ENCODE data around the gene SRPK1. TPM values are rescaled to one million over a fixed set of nuclear protein-coding genes. Genes with fewer than 3 reads are reported as not detected.

The SRPK1 gene
- total and polyA plus RNA-seq, 10 of the 15 experiments (the other 5 are each of a cell fraction or from before 2014, with no cell fraction given), result 47.4 to 112 (median 85.8) TPM

GRCh38 chr6:35874730-35875129 is 46.2 kb downstream of the SRPK1 start:
- no peak for DNase-seq (ENCODE audit: low read depth, low spot score)
- ChIA-PET CTCF (interaction anchor here (0.6 kb wide), 1 partner anchor 1301 kb away, joined by 4 read pairs; no protein-coding TSS in a partner anchor), RAD21 (ENCODE audit: unreplicated experiment) (no interaction called here), SMC1A (ENCODE audit: uncharacterized antibody, unreplicated experiment) (interaction anchor here (1.4 kb wide), 1 partner anchor 11 kb away, joined by 5 read pairs; no protein-coding TSS in a partner anchor), POLR2A (interaction anchor here (0.6 kb wide), 1 partner anchor 454 kb away, joined by 3 read pairs; no protein-coding TSS in a partner anchor)
- Histone ChIP-seq H3K9ac (ENCODE audit: control insufficient read depth, insufficient read depth, low read length) (no peak overlapping the region), H3K27ac (ENCODE audit: control insufficient read depth, insufficient read depth) (no peak overlapping the region), H3K4me1 (ENCODE audit: control insufficient read depth, insufficient read depth, low read length) (no peaks in the 10 kb centered on the region), H3K4me3 (no peak overlapping the region), H2AFZ (ENCODE audit: control insufficient read depth, low read depth, low read length) (no peak overlapping the region), H4K20me1 (ENCODE audit: control insufficient read depth, insufficient read depth) (no peaks in the 10 kb centered on the region), H3K79me2 (ENCODE audit: control insufficient read depth, insufficient read depth, low read length) (no peaks in the 10 kb centered on the region), H3K36me3 (ENCODE audit: control insufficient read depth in 2 of 2, insufficient read depth in 2 of 2, low read length in 1 of 2) (peaks cover 0 to 10% of the 10 kb centered on the region in 2 experiments; a peak in 3 of 4 replicates), H3K9me3 (replicated peaks; ENCODE audit: control insufficient read depth, insufficient read depth, low read length) (no peaks in the 10 kb centered on the region), H3K27me3 (replicated peaks in 1 of 2; ENCODE audit: control insufficient read depth in 2 of 2, insufficient read depth in 2 of 2, low read length in 1 of 2) (no peaks in the 10 kb centered on the region), H3K4me2 (ENCODE audit: control insufficient read depth, insufficient read depth) (no peak overlapping the region)
- intact Hi-C loops (cut with micrococcal nuclease; ENCODE audit: unreplicated experiment) (no loop called here), in situ Hi-C loops (cut with MboI) (no loop called here)
- no TSS peak for BruUV-seq (replicated peaks)
- no peak for TF ChIP-seq E4F1 (IDR thresholded peaks at IDR 0.05; ENCODE audit: borderline replicate concordance, partially characterized antibody)
- ATAC-seq, result no peak
- 50% methylated on average over 1 of the region's 1 CpG for WGBS (ENCODE audit: insufficient coverage, insufficient replicate concordance, low lambda C conversion rate, missing lambda C conversion rate)
- no peak for FAIRE-seq

GRCh38 chr6:35859367-35859766 is 61.5 kb downstream of the SRPK1 start:
- Histone ChIP-seq H3K4me2 (ENCODE audit: control insufficient read depth, insufficient read depth) (no peak overlapping the region), H3K9ac (ENCODE audit: control insufficient read depth, insufficient read depth, low read length) (no peak overlapping the region), H3K27me3 (replicated peaks in 1 of 2; ENCODE audit: control insufficient read depth in 2 of 2, insufficient read depth in 2 of 2, low read length in 1 of 2) (no peaks in the 10 kb centered on the region), H3K9me3 (replicated peaks; ENCODE audit: control insufficient read depth, insufficient read depth, low read length) (no peaks in the 10 kb centered on the region), H4K20me1 (ENCODE audit: control insufficient read depth, insufficient read depth) (no peaks in the 10 kb centered on the region), H3K79me2 (ENCODE audit: control insufficient read depth, insufficient read depth, low read length) (no peaks in the 10 kb centered on the region), H3K27ac (ENCODE audit: control insufficient read depth, insufficient read depth) (no peak overlapping the region), H3K4me3 (no peak overlapping the region), H3K4me1 (ENCODE audit: control insufficient read depth, insufficient read depth, low read length) (no peaks in the 10 kb centered on the region), H2AFZ (ENCODE audit: control insufficient read depth, low read depth, low read length) (no peak overlapping the region), H3K36me3 (ENCODE audit: control insufficient read depth in 2 of 2, insufficient read depth in 2 of 2, low read length in 1 of 2) (peaks cover 11 to 15% of the 10 kb centered on the region in 2 experiments; a peak in 3 of 4 replicates)
- intact Hi-C loops (cut with micrococcal nuclease; ENCODE audit: unreplicated experiment) (no loop called here), in situ Hi-C loops (cut with MboI) (no loop called here)
- ChIA-PET SMC1A (ENCODE audit: uncharacterized antibody, unreplicated experiment) (no interaction called here), POLR2A (no interaction called here), RAD21 (ENCODE audit: unreplicated experiment) (no interaction called here), CTCF (no interaction called here)
- BruUV-seq (replicated peaks), result no TSS peak
- WGBS (ENCODE audit: insufficient coverage, insufficient replicate concordance, low lambda C conversion rate, missing lambda C conversion rate), result 95% methylated on average over 4 of the region's 4 CpGs
- no peak for FAIRE-seq
- no peak for DNase-seq (ENCODE audit: low read depth, low spot score)
- no peak for ATAC-seq
- TF ChIP-seq SP1 (IDR thresholded peaks at IDR 0.05; ENCODE audit: low read depth, low read length), result no peak
- TF ChIP-seq TBL1XR1 (IDR thresholded peaks at IDR 0.05; ENCODE audit: low read depth, low read length), result no peak
- no peak for TF ChIP-seq NR2C1 (IDR thresholded peaks at IDR 0.05)
- no peak for TF ChIP-seq ZBED1 (IDR thresholded peaks at IDR 0.05; ENCODE audit: borderline replicate concordance)
- TF ChIP-seq IKZF2 (IDR thresholded peaks at IDR 0.05), result no peak
- TF ChIP-seq CREM (IDR thresholded peaks at IDR 0.05; ENCODE audit: low read depth), result no peak
- TF ChIP-seq USF2 (IDR thresholded peaks at IDR 0.05; ENCODE audit: borderline replicate concordance, low read depth, low read length), result no peak
- no peak for TF ChIP-seq CEBPB (IDR thresholded peaks at IDR 0.05; ENCODE audit: borderline replicate concordance in 1 of 2, low read depth in 2 of 2, low read length in 2 of 2)
- no peak for TF ChIP-seq ETV6 (conservative IDR thresholded peaks at IDR 0.05 in 1 of 2, IDR thresholded peaks at IDR 0.05 in 1 of 2; ENCODE audit: borderline replicate concordance in 1 of 2, low read depth in 1 of 2)
- TF ChIP-seq MYC (IDR thresholded peaks at IDR 0.05; ENCODE audit: insufficient read depth, insufficient read length, insufficient replicate concordance, low read length, severe bottlenecking), result no peak
- TF ChIP-seq SMAD1 (IDR thresholded peaks at IDR 0.05; ENCODE audit: low read depth, partially characterized antibody), result no peak
- no peak for TF ChIP-seq PAX8 (IDR thresholded peaks at IDR 0.05)
- no peak for TF ChIP-seq IRF3 (IDR thresholded peaks at IDR 0.05)
